HepG2 (cell line): ENCODE data around the gene ZNF524. TPM values are rescaled to one million over a fixed set of nuclear protein-coding genes. Genes with fewer than 3 reads are reported as not detected.

Experiments used
- CHD4 ChIP-seq: fragments of 200-600 bp; sonication (generic); IDR thresholded peaks from 2 replicates; pipeline ENCODE4 v1.7.0; 2017; ENCODE audit warnings: mild to moderate bottlenecking, low read length, borderline replicate concordance
- DDIT3 ChIP-seq: sonication (generic); formaldehyde crosslinking; IDR thresholded peaks from 2 replicates; pipeline ENCODE4 v1.4.0; 2020; ENCODE audit warnings: mild to moderate bottlenecking, missing genetic modification reagents
- DNMT1 ChIP-seq: sonication (generic); formaldehyde crosslinking; IDR thresholded peaks from 2 replicates; pipeline ENCODE4 v1.5.1; 2020; ENCODE audit warnings: mild to moderate bottlenecking, missing genetic modification reagents
- DR1 ChIP-seq: sonication (generic); formaldehyde crosslinking; IDR thresholded peaks from 2 replicates; pipeline ENCODE4 v1.8.0; 2021; ENCODE audit warnings: mild to moderate bottlenecking, missing genetic modification reagents, inconsistent platforms
- ELK4 ChIP-seq: sonication (generic); formaldehyde crosslinking; IDR thresholded peaks from 2 replicates; pipeline ENCODE4 v1.9.0; 2021; ENCODE audit warnings: missing genetic modification reagents, borderline replicate concordance
- FOXA1 ChIP-seq, 2 experiments: fragments of 450-650 bp in 1 of 2; sonication (generic) in 1 of 2; formaldehyde crosslinking in 1 of 2; IDR thresholded peaks; 2 replicates each; pipeline versions ENCODE4 v1.4.0 to v1.6.1; 2016 to 2020; ENCODE audit warnings: missing genetic modification reagents in 1 of 2
- NCOA2 ChIP-seq: sonication (generic); formaldehyde crosslinking; IDR thresholded peaks from 2 replicates; pipeline ENCODE4 v1.8.0; 2022; ENCODE audit warnings: inconsistent platforms
- PATZ1 ChIP-seq: sonication (generic); formaldehyde crosslinking; IDR thresholded peaks from 2 replicates; pipeline ENCODE4 v1.4.0; 2020; ENCODE audit warnings: missing genetic modification reagents
- PHF21A ChIP-seq: sonication (generic); formaldehyde crosslinking; IDR thresholded peaks from 2 replicates; pipeline ENCODE4 v1.5.0; 2020; ENCODE audit warnings: mild to moderate bottlenecking, missing genetic modification reagents
- SNRNP70 ChIP-seq: fragments of 200-400 bp; formaldehyde crosslinking; IDR thresholded peaks from 2 replicates; pipeline ENCODE4 v1.6.1; 2017; ENCODE audit warnings: mild to moderate bottlenecking, low read depth, low read length, moderate library complexity
- SRSF9 ChIP-seq: fragments of 200-400 bp; formaldehyde crosslinking; IDR thresholded peaks from 2 replicates; pipeline ENCODE4 v1.6.1; 2018; ENCODE audit warnings: borderline replicate concordance, mild to moderate bottlenecking, low read depth, low read length; ENCODE audit not compliant: insufficient read depth, poor library complexity, severe bottlenecking
- ZC3H13 ChIP-seq: sonication (generic); formaldehyde crosslinking; IDR thresholded peaks from 2 replicates; pipeline ENCODE4 v1.8.1; 2023; ENCODE audit warnings: mild to moderate bottlenecking, missing genetic modification reagents, moderate library complexity
- ZGPAT ChIP-seq: IDR thresholded peaks from 2 replicates; pipeline ENCODE4 v1.6.1; 2016; ENCODE audit warnings: mild to moderate bottlenecking
- ZNF263 ChIP-seq: sonication (generic); formaldehyde crosslinking; IDR thresholded peaks from 2 replicates; pipeline ENCODE4 v1.4.0; 2020; ENCODE audit warnings: missing genetic modification reagents
- ZNF276 ChIP-seq: sonication (generic); formaldehyde crosslinking; IDR thresholded peaks from 2 replicates; pipeline ENCODE4 v1.4.0; 2020; ENCODE audit warnings: mild to moderate bottlenecking, low read depth, missing genetic modification reagents
- ZNF335 ChIP-seq: sonication (generic); formaldehyde crosslinking; IDR thresholded peaks from 2 replicates; pipeline ENCODE4 v1.4.0; 2020; ENCODE audit warnings: missing genetic modification reagents
- ZNF350 ChIP-seq: sonication (generic); formaldehyde crosslinking; IDR thresholded peaks from 2 replicates; pipeline ENCODE4 v1.4.0; 2020; ENCODE audit warnings: mild to moderate bottlenecking, low read depth, missing genetic modification reagents, borderline replicate concordance
- ZNF484 ChIP-seq: sonication (generic); formaldehyde crosslinking; IDR thresholded peaks from 2 replicates; pipeline ENCODE4 v1.5.1; 2020; ENCODE audit warnings: mild to moderate bottlenecking, low read depth, missing genetic modification reagents, borderline replicate concordance
- ZNF501 ChIP-seq: sonication (generic); formaldehyde crosslinking; IDR thresholded peaks from 2 replicates; pipeline ENCODE4 v1.5.1; 2020; ENCODE audit warnings: mild to moderate bottlenecking, moderate library complexity, missing genetic modification reagents
- ZNF598 ChIP-seq: sonication (generic); formaldehyde crosslinking; IDR thresholded peaks from 2 replicates; pipeline ENCODE4 v1.5.1; 2020; ENCODE audit warnings: mild to moderate bottlenecking, missing genetic modification reagents, borderline replicate concordance
- ZNF616 ChIP-seq: sonication (generic); formaldehyde crosslinking; IDR thresholded peaks from 2 replicates; pipeline ENCODE4 v1.5.0; 2020; ENCODE audit warnings: low read depth, mild to moderate bottlenecking, missing genetic modification reagents
- ZNF619 ChIP-seq: sonication (generic); formaldehyde crosslinking; IDR thresholded peaks from 2 replicates; pipeline ENCODE4 v1.4.0; 2020; ENCODE audit warnings: mild to moderate bottlenecking, missing genetic modification reagents
- polyA plus RNA-seq, 8 experiments: library from polyadenylated mRNA; depleted of rRNA in 3 of 8; stranded (reverse) in 7 of 8; unstranded in 1 of 8; fragments of >200 nt; fragmentation: Illumina TruSeq in 4 of 8; extraction: Trizol in 4 of 8; gene quantifications; 2 replicates each; pipeline versions ENCODE4 v1.2.1 to v1.2.3, GENCODE V29; 2011 to 2016; ENCODE audit warnings: low read depth in 4 of 8, missing spikeins in 1 of 8, mixed read lengths in 1 of 8; ENCODE audit not compliant: insufficient read depth in 1 of 8
- total RNA-seq, 5 experiments: library from RNA; depleted of rRNA; stranded (reverse); fragments of >200 nt; fragmentation: Illumina TruSeq; extraction: Trizol; gene quantifications; 2 replicates each; pipeline ENCODE4 v1.2.3, GENCODE V29; 2016; ENCODE audit warnings: low read depth in 1 of 5

ZNF524 gene
- total and polyA plus RNA-seq, 2 of the 13 experiments (the other 11 are each of a cell fraction or from before 2014, with no cell fraction given), result 3.2 to 4.6 TPM

- TF ChIP-seq SRSF9 (no peak), ZC3H13 (peak; percentile 70; the same call in 1 of the 2 replicates), ZNF501 (peak; percentile 90), ZNF350 (CRISPR knock-in tag) (peak; percentile 69), ZNF335 (CRISPR knock-in tag) (peak; percentile 65; the same call in 1 of the 2 replicates), ZNF616 (CRISPR knock-in tag) (no peak), ZNF263 (CRISPR knock-in tag) (no peak), ZNF484 (CRISPR knock-in tag) (no peak), SNRNP70 (no peak), DNMT1 (CRISPR knock-in tag) (no peak), NCOA2 (CRISPR knock-in tag) (no peak), ZNF276 (CRISPR knock-in tag) (0 out of 2 replicates have a peak, but pooled peaks have one; percentile 31), PATZ1 (CRISPR knock-in tag) (peak; percentile 92), CHD4 (no peak), ELK4 (CRISPR knock-in tag) (no peak), FOXA1 (IDR thresholded peaks at IDR 0.05) (no peak), FOXA1 (CRISPR knock-in tag; IDR thresholded peaks at IDR 0.05) (no peak), DR1 (no peak), ZGPAT (peak; percentile 82), DDIT3 (CRISPR knock-in tag) (no peak), ZNF619 (CRISPR knock-in tag) (peak; percentile 42; the same call in 1 of the 2 replicates), ZNF598 (CRISPR knock-in tag) (no peak), PHF21A (CRISPR knock-in tag) (peak; percentile 85; the same call in 1 of the 2 replicates)
Measured at GRCh38 chr19:55643003-55643886, 43.2 kb downstream of the ZNF524 start, which contains the start of gene ZNF581 (continued).
